Stimulated activated CD8-positive, alpha-beta memory T cell treated with anti-CD3 and anti-CD28 coated beads, Interleukin-4, amount 100 ng/mL, for 1 hour (primary cell): ENCODE results near the gene NIPA2.

Source experiments
- DNase-seq, 2 donors: peaks; one replicate each; pipeline ENCODE4 v3.0.0-alpha.2; 2020; ENCODE audit warnings: low read depth in 2 of 2, low spot score in 1 of 2

NIPA2 gene

DNA sequence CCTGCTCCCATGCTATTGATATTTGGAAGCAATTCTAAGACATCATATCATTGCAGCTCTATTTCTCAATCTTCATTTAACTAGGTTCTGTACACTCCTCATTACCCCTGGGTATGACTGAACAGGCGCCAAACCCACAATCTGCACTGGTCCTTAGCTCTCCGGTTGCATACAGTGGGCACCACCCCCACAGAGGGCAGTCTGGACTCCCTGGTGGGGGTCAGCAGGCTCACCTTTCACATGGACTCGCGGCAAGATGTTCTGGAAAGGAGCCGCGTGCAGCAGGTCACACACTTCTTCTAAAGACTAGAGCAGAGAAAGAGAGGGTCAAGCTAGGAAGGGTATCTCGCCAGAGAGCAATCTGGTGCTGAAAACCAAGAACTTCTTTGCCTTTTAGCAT is 36.5 kb downstream of the NIPA2 start:
- DNase-seq = no peak

DNA sequence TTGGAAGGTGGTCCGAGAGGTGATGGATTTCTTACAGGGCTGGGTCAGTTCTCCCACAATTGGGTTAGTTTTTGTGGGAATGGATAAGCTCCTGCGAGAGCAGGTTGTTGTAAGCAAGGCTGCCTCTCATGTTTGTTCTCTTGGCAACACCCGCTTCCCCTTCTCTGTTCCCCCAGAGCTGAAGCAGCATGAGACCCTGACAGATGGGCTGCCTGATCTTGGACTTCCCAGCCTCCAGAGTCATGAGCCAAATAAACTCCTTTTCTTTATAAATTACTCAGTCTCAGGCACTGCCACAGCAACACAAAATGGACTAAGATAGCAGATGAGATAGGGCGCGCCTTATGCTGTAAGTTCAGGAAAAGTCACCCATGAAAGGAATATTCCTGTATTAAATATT is 38.7 kb downstream of the NIPA2 start:
- DNase-seq = no peak

DNA sequence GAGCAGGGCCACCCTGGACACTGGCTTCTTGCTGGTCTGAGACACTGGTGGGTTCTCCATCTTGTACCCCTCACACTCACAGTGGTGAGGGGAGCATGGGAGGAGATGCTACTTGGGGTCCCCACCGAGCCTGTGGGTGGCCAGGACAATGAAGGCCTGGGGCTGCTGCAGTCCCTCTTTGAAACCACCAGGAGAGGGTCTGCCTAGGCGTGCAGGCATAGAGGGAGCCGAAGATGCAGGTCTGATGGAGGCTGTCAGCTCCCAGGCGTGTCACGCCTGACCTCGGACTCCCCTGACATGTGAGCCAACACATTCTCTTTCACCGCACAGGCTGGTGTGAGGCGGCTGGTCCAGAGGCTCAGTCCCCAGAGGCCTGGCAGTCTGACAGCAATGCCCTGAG is 39.1 kb downstream of the NIPA2 start:
- no peak for DNase-seq

DNA sequence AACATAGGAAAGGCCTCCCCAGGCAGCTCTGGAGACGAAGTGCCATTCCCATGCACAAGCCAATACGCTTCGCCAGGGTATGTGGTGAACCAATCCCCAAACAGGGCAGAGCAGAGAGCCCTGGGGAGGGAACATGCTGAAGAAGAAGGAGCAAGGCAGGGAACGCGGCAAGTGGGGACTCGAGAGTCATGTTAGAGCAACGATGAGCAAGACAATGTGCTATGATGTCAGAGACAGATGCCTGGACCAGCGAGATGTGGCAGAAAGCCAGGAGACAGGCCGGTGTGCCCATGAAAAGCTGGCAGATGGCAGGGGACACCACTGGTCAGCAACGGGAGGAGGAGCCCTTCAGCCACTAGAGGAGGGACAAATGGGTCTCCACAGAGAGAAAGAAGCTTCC is 39.6 kb downstream of the NIPA2 start:
- no peak for DNase-seq

DNA sequence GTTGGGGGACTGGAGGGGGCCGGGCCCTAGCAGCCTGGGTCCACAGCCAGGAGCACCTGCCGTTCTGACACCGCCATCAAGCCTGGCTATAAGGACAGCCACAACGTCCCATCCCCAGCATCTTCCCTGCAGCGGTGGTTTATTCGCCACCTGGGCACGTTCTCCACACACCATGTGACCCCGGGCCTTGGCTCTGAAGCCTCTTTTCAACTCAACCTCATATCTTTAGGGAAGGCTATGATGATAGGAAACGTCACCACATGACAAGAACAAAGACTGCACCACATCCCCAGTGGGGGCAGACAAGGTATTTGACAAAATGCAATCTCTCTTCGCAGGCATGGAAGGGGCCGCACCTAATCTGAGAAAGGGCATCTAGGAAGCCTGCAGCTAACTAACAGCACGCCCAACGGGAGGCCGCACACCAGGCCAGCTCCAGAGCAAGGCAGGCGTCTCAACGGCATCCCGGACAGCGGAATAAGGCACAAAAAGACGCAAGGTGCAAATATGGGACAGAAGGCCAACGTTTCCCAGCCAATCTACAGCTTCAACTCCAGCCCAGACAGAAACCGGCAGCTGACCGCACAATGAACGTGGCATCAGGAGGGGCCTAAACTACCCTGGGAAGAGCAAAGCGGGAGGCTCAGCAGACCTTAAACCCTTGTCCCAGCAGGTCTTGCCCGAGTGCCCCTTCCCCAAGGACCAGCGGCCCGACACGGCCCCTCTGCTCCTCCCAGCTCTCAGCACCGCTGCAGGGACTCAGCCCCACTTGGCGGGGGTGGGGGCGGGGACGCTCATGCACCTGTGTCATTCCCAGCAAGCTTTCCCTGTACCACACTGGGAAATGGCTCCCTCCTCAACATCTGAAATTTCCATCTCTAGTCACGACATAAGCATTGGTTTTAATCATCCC is 41.9 kb downstream of the NIPA2 start:
- no peak for DNase-seq

DNA sequence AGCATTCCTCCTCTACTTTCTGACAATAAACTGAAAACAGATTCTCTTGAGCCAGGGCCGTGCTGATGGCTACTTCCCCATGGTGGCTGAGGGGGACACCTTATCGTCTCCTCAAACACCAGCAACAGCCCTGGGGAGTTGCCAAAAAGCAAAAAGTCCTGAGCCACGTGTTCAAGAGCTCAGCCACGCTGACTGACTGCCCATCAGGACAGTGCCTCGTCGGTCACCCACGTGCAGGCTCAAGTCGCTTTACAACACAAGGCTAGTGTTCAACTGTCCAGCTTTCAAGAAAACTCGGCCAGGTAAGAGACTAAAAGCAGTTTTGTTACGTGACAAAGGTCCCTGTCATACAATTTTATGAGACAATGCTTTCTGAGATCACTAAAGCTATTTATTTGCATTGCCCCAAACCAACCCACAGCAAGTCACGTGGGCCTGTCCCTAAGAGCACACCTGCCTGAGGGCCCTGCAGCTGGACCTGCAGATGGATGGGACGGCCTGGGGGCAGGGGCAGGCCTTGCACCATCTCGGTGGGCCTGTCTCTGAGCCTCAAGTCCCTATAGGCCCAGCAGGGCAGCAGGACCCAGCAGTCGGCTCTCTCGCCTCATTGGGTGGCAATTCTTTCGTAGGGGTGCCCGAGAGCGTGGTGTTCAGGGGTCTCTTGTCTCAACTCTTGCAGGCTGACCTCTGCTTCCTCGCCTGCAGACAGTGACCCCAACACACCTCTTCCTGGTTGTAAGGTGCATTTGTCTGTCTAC is 42.7 kb downstream of the NIPA2 start:
- DNase-seq = no peak

DNA sequence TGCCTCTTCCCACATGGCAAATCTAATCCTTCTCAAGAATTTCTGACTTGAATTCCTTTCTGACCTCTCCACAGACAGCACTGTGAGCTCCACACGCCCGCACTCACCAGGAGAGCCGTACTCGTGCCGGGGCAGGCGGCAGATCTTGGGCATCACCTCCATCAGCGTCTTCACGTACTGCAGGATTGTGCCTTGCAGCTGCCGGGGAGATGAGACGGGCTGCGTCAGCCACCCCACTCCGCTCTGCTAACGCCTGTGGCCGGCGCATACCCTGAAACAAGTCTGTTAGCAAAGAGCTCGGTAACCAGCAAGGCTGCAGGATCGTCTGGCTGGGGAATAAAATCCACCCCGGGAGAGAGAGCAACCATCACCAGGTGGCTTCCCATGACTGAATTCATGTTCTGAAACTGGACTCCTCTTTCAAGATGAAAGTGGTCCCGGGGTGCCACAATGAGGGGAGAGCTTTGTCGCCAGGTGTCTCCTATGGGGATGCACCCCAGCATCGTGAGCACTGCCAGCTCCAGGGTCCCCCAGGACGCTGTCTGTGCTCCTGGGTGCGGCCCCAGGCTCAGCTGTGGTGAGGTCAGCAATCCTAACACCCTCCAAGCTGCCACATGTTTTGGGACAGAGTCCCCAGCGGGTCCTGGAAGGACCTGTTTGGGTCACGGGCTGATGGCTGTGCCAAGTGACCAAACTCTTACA is 43.4 kb downstream of the NIPA2 start:
- DNase-seq = no peak

DNA sequence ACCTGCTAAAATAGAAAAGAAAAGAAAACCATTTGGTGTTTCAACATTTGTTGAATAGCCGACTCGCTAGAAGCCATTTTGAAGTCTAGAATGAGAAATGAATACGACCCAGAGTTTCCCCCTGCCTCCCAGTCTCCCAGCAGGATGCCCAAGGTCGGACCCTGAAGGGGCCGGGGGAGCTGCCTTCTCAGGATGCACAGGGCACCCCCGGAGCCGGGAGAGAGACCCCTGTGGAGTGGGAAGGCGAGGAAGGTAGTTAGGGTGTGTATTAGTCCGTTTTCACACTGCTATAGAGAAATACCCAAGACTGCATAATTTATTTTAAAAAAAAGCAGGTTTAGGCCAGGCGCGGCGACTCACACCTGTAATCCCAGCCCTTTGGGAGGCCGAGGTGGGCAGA is 44.7 kb downstream of the NIPA2 start:
- no peak for DNase-seq

DNA sequence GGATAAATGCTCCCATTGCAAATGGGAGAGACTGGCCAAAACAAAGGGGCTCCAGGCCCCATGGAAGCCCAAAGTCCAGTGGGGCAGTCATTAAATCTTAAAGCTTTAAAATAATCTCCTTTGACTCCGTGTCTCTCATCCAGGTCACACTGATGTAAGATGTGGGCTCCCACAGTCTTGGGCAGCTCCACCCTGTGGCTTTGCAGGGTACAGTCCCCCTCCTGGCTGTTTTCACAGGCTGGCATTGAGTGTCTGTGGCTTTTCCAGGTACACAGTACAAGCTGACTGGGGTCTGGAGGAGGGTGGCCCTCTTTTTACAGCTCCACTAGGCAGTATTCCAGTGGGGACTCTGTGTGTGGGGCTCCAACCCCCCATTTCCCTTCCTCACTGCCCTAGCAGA is 45.9 kb downstream of the NIPA2 start:
- DNase-seq = no peak

DNA sequence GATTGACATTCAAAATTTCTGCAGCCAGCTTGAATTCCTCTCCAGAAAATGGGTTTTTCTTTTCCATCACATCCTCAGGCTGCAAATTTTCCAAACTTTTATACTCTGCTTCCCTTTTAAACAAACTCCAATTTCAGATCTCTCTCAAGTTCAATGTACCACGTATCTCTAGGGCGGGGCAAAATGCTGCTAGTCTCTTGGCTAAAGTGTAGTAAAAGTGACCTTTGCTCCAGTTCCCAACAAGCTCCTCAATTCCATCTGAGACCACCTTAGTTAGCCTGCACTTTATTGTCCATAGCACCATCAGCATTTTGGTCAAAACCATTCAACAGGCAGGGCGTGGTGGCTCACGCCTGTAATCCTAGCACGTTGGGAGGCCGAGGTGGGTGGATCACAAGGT is 46.7 kb downstream of the NIPA2 start:
- DNase-seq = no peak

DNA sequence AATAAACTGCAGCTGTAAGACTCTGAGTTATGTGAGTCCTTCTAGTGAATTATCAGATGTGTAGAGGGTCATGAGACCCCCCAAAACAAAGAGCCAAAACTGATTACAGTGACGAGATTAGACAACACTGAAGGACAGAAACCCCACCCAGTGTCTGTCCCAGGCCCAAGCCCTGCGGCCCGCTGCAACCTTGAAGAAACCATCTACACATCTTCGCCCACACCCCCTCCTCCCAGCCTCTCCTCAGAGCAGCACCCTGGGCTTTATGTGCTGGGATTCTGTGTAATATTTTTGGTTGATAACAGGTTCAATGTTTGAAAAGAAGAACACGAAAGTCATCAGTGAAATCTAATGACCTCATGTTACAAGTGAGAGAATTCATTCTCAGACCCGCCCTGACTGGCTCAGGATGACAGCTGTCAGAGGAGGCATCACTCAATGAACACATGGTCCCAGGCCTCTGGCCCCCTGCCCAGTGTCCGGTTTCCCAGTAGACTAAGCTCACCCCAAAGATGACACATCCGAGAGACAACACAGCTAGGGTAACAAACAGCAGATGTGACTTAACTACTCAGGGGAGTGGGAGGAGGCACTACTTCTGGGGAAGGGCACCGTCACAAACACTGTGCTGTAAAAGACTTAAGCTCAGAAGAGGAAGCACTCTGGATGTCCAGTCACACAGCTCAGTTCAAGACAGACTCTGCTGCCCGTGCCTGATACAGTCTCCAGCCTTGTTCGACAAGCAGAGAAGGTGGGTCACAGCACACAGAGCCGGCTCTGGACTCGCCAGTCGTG is 48.9 kb downstream of the NIPA2 start:
- DNase-seq = no peak

DNA sequence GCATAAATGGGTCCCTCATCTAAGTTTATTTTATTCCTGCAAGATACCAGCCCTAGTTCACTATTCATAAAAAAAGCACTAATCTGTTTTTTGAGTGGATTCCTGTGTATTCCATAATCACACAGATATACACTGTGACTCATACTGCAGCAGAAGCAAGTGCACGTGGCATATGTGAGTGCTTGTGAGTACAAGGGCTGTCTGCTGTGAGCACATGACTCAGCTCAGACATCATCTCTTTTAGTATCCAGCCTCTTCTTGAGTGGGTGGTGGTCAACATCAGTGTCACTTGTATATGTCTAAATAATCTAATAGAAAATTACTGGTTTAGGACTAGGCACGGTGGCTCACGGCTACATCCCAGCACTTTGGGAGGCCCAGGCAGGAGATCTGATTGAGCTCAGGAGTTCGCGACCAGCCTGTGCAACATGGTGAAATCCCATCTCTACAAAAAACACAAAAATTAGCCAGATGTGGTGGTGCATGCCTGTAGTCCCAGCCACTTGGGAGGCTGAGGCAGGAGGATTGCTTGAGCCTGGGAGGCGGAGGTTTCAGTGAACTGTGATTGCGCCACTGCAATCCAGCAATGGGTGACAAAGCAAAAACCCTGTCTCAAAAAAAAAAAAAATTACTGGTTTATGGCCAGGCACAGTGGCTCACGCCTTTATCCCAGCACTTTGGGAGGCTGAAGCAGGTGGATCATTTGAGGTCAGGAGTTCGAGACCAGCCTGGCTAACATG is 49.8 kb downstream of the NIPA2 start:
- no peak for DNase-seq

DNA sequence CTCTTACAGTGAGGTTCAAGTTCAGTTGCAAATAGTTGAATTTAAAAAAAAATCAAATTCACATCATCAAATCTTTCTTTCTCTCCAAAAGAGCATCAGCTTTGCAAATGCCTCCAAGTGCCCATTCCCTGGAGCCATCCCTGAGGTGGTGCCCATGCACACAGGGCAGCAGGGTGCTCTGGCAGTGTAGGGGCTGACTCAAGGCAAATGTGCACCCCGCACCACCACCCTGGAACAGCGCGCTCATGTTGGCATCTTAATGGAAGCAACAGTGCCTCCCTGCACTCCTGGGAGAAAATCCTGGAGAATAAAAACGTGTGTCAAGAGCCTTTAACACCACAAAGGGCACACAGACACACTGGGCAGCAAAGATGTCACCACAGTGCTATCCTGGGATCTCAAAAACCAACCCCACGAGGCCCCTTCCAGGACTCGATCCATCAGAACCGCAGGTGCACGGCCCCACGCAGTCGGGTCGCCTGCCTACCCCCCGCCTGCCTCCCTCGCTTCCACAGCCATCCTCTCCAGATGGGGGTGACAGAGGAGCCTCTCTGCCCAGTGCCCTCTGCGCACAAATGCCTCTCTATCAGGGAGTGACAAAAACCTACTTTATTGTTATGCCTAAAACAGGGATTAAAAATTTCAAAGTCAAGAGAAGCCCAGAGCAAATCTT is 50.8 kb downstream of the NIPA2 start:
- DNase-seq = no peak

DNA sequence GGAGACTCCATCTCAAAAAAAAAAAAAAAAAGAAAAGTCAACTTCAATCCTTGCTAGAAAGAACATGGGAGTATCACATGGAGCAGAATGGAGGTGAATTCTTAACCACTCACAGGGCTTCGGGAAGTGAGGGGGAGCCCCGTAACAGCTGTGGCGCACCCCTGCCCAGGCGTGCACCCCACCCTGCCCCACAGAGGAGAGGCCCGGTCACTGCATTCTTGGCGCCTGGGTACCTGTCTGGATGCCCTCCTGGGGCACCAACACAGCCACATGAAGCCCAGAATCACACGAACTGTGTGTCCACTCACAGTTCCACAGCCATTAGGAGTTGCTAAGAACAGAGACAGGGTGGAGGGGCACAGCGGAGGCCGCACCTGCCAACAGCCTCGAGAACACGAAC is 51.8 kb downstream of the NIPA2 start:
- no peak for DNase-seq

DNA sequence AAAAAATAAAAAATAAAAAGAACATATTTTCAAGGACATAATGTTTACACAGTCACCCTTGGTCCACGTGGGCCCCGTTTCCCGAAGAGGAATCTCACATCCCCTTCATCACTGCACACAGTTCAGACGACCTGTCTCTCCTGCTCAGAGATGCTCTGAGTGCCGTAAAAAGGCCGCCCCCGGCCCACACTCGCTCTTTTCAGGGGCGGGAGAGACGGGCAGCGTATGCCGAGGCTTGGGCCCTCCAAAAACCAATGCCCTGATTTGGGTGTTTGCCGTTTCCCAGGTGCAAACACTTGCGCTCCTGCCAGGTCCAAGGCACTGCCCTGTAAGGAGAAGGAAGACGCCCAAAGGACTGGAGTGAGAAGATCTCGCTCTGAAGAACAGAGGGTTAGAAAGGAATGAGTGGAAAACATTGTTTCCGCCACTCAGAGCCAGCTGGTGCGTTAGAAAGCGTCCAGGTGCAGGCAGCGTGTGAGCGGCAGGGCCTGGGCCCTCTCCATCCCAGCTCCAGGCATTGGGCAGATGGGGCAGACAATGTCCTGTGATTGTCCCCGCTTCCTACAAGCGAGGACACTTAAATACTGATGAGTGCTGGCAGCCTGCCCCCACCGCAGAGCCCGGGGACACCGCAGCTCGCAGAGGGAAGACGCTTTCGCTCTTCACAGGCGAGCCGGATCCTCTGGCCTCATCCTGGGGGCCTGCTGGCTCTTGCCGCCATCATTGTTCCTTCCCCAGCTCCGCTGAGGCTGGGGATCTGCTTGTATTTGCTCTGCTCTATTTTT is 53.2 kb downstream of the NIPA2 start:
- no peak for DNase-seq

DNA sequence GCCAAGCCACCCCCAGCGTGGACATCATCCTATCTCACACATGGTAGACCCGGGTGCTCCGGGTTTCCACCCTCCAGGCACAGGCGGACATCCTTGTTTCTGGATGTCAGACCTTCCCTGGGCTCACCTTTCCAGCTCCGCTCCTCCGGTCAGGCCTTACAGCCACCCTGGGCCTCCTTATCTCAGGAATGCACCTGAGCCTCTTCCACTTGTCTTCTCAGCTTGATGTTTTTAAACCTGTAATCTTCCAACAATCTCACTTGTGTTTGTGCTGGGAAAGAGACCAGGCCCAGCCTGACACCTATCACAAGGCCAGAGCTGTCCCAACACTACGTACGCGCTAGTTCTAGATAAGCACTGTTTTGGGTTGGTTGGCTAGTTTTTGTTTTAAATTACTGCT is 53.9 kb downstream of the NIPA2 start:
- DNase-seq = no peak

DNA sequence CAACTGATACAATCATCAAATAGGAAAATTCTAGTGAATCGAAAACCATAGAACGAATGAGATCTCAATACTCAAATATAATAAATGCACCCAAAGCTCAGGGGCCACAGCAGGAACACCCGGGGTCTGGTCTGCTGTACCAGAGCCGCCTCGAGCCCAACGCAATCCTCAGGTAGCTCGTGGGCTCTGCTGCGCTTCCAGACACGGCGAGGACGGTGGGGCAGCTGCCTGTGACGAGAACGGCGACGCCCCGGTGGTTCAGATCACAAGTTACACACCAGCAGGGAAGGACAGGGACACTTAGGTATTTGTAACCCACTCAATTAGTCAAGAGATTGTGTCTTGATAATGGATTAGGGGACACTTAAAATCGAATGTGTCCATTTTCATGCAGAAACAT is 54.6 kb downstream of the NIPA2 start:
- no peak for DNase-seq

DNA sequence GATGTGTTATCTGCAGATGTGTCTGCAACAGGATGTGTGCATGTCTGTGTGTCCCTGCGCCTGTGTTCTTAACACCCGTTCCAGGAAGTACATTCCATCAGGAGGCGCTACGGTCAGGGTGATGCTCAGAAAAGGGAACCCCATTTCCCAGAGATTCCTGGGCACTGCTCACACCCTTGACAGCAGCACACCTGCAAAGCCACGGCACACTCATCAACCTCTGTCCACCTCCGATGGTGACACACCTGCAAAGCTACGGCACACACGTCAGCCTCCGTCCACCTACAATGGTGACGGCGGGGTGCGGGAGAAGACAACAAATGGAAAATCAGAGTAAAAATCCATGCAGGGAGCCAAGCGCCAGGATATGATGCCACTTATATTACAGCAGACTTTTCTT is 55.4 kb downstream of the NIPA2 start:
- no peak for DNase-seq
